ENCODE measurements around the gene DNAH8.

DNAH8 gene

GRCh38 chr6:38725414-38726183 is 10.5 kb downstream of the DNAH8 start:
- no peak overlapping the region for H3K27ac ChIP-seq (ENCODE audit: low read depth, low read length)
- H3K9me2 ChIP-seq (replicated peaks; ENCODE audit: insufficient read depth, low read length), result no peaks in the 10 kb centered on the region

GRCh38 chr6:38728203-38728602 is 13.1 kb downstream of the DNAH8 start:
- no peaks in the 10 kb centered on the region for H3K36me3 ChIP-seq (ENCODE audit: low read length)
- H4K20me1 ChIP-seq (ENCODE audit: low read depth, low read length), result no peaks in the 10 kb centered on the region
- no peak overlapping the region for H3K4me3 ChIP-seq (ENCODE audit: insufficient read depth, low read length, poor library complexity, severe bottlenecking)
- no peaks in the 10 kb centered on the region for H3K79me2 ChIP-seq (ENCODE audit: insufficient read depth, low read length)
- TF ChIP-seq EZH2phosphoT487 (conservative IDR thresholded peaks at IDR 0.05; ENCODE audit: low read length), result no peak
- TF ChIP-seq CTCF (IDR thresholded peaks at IDR 0.05; ENCODE audit: insufficient read depth, low read length, poor library complexity, severe bottlenecking), result no peak
- H3K27me3 ChIP-seq (ENCODE audit: low read length), result no peaks in the 10 kb centered on the region
- H3K27ac ChIP-seq (ENCODE audit: low read depth, low read length), result no peak overlapping the region
- H3K9ac ChIP-seq (ENCODE audit: low read length), result no peak overlapping the region
- no peaks in the 10 kb centered on the region for H3F3A ChIP-seq (ENCODE audit: insufficient read depth)
- H3K9me2 ChIP-seq (replicated peaks; ENCODE audit: insufficient read depth, low read length), result no peaks in the 10 kb centered on the region
- H2AFZ ChIP-seq (ENCODE audit: low read depth, low read length, severe bottlenecking), result no peak overlapping the region
- H3K9me3 ChIP-seq (ENCODE audit: insufficient read depth, low read length), result no peaks in the 10 kb centered on the region
- no peak overlapping the region for H3K4me2 ChIP-seq (ENCODE audit: low read depth, low read length, poor library complexity, severe bottlenecking)

More at GRCh38 chr6:38725414-38726183, 10.5 kb downstream of the DNAH8 start:
- Histone ChIP-seq H2AFZ (ENCODE audit: low read depth, low read length, severe bottlenecking) (no peak overlapping the region), H3F3A (ENCODE audit: insufficient read depth) (no peaks in the 10 kb centered on the region), H3K4me2 (ENCODE audit: low read depth, low read length, poor library complexity, severe bottlenecking) (no peak overlapping the region), H3K4me3 (ENCODE audit: insufficient read depth, low read length, poor library complexity, severe bottlenecking) (no peak overlapping the region), H3K9me3 (ENCODE audit: insufficient read depth, low read length) (no peaks in the 10 kb centered on the region), H3K79me2 (ENCODE audit: insufficient read depth, low read length) (no peaks in the 10 kb centered on the region), H3K27me3 (ENCODE audit: low read length) (no peaks in the 10 kb centered on the region), H3K9ac (ENCODE audit: low read length) (no peak overlapping the region), H3K36me3 (ENCODE audit: low read length) (no peaks in the 10 kb centered on the region), H4K20me1 (ENCODE audit: low read depth, low read length) (no peaks in the 10 kb centered on the region)
- TF ChIP-seq EZH2phosphoT487 (conservative IDR thresholded peaks at IDR 0.05; ENCODE audit: low read length) (no peak), CTCF (IDR thresholded peaks at IDR 0.05; ENCODE audit: insufficient read depth, low read length, poor library complexity, severe bottlenecking) (no peak)

- Histone ChIP-seq H3K36me3 (ENCODE audit: low read length) (no peaks in the 10 kb centered on the region), H3K4me2 (ENCODE audit: low read depth, low read length, poor library complexity, severe bottlenecking) (no peak overlapping the region), H3K9me2 (replicated peaks; ENCODE audit: insufficient read depth, low read length) (no peaks in the 10 kb centered on the region), H3F3A (ENCODE audit: insufficient read depth) (no peaks in the 10 kb centered on the region), H3K4me3 (ENCODE audit: insufficient read depth, low read length, poor library complexity, severe bottlenecking) (no peak overlapping the region), H3K27ac (ENCODE audit: low read depth, low read length) (no peak overlapping the region), H3K79me2 (ENCODE audit: insufficient read depth, low read length) (no peaks in the 10 kb centered on the region), H3K27me3 (ENCODE audit: low read length) (no peaks in the 10 kb centered on the region), H4K20me1 (ENCODE audit: low read depth, low read length) (no peaks in the 10 kb centered on the region), H3K9ac (ENCODE audit: low read length) (no peak overlapping the region), H3K9me3 (ENCODE audit: insufficient read depth, low read length) (no peaks in the 10 kb centered on the region), H2AFZ (ENCODE audit: low read depth, low read length, severe bottlenecking) (no peak overlapping the region)
- TF ChIP-seq CTCF (IDR thresholded peaks at IDR 0.05; ENCODE audit: insufficient read depth, low read length, poor library complexity, severe bottlenecking), result no peak
- no peak for TF ChIP-seq EZH2phosphoT487 (conservative IDR thresholded peaks at IDR 0.05; ENCODE audit: low read length)
Measured at GRCh38 chr6:38730140-38730862, 15.2 kb downstream of the DNAH8 start.

Measured in SU-DHL-6 (cell line).